ENCODE results near the gene ADAMTSL5.
"Not testable (repeated sequence)": the region's sequence is repeated elsewhere in the genome, so short reads cannot be mapped to it uniquely, and the experiment has no call there.

Gene ADAMTSL5

GRCh38 chr19:1531587-1531986 is 18.8 kb upstream of the ADAMTSL5 start:
- ATAC-seq = no peak
- no peak for TF ChIP-seq ZNF565 (CRISPR knock-in tag; conservative IDR thresholded peaks at IDR 0.05; ENCODE audit: low read depth)
- no peak for TF ChIP-seq ZFP3 (CRISPR knock-in tag; IDR thresholded peaks at IDR 0.05)
- TF ChIP-seq ZNF8 (CRISPR knock-in tag; IDR thresholded peaks at IDR 0.05) = no peak
- no peak for TF ChIP-seq ZNF70 (CRISPR knock-in tag; IDR thresholded peaks at IDR 0.05)
- TF ChIP-seq RARB (CRISPR knock-in tag; IDR thresholded peaks at IDR 0.05) = no peak
- TF ChIP-seq GLIS3 (CRISPR knock-in tag; IDR thresholded peaks at IDR 0.05) = no peak
- TF ChIP-seq, protein P1, sequence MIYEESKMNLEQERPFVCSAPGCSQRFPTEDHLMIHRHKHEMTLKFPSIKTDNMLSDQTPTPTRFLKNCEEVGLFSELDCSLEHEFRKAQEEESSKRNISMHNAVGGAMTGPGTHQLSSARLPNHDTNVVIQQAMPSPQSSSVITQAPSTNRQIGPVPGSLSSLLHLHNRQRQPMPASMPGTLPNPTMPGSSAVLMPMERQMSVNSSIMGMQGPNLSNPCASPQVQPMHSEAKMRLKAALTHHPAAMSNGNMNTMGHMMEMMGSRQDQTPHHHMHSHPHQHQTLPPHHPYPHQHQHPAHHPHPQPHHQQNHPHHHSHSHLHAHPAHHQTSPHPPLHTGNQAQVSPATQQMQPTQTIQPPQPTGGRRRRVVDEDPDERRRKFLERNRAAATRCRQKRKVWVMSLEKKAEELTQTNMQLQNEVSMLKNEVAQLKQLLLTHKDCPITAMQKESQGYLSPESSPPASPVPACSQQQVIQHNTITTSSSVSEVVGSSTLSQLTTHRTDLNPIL (CRISPR knock-in tag; IDR thresholded peaks at IDR 0.05; ENCODE audit: low read depth) = no peak
- TF ChIP-seq ISL1 (CRISPR knock-in tag; IDR thresholded peaks at IDR 0.05) = no peak
- TF ChIP-seq, protein P2, sequence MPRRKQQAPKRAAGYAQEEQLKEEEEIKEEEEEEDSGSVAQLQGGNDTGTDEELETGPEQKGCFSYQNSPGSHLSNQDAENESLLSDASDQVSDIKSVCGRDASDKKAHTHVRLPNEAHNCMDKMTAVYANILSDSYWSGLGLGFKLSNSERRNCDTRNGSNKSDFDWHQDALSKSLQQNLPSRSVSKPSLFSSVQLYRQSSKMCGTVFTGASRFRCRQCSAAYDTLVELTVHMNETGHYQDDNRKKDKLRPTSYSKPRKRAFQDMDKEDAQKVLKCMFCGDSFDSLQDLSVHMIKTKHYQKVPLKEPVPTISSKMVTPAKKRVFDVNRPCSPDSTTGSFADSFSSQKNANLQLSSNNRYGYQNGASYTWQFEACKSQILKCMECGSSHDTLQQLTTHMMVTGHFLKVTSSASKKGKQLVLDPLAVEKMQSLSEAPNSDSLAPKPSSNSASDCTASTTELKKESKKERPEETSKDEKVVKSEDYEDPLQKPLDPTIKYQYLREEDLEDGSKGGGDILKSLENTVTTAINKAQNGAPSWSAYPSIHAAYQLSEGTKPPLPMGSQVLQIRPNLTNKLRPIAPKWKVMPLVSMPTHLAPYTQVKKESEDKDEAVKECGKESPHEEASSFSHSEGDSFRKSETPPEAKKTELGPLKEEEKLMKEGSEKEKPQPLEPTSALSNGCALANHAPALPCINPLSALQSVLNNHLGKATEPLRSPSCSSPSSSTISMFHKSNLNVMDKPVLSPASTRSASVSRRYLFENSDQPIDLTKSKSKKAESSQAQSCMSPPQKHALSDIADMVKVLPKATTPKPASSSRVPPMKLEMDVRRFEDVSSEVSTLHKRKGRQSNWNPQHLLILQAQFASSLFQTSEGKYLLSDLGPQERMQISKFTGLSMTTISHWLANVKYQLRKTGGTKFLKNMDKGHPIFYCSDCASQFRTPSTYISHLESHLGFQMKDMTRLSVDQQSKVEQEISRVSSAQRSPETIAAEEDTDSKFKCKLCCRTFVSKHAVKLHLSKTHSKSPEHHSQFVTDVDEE (CRISPR knock-in tag; IDR thresholded peaks at IDR 0.05) = no peak
- TF ChIP-seq, protein P3, sequence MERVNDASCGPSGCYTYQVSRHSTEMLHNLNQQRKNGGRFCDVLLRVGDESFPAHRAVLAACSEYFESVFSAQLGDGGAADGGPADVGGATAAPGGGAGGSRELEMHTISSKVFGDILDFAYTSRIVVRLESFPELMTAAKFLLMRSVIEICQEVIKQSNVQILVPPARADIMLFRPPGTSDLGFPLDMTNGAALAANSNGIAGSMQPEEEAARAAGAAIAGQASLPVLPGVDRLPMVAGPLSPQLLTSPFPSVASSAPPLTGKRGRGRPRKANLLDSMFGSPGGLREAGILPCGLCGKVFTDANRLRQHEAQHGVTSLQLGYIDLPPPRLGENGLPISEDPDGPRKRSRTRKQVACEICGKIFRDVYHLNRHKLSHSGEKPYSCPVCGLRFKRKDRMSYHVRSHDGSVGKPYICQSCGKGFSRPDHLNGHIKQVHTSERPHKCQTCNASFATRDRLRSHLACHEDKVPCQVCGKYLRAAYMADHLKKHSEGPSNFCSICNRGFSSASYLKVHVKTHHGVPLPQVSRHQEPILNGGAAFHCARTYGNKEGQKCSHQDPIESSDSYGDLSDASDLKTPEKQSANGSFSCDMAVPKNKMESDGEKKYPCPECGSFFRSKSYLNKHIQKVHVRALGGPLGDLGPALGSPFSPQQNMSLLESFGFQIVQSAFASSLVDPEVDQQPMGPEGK (CRISPR knock-in tag; IDR thresholded peaks at IDR 0.05; ENCODE audit: borderline replicate concordance) = no peak
- no peak for TF ChIP-seq TCF4 (CRISPR knock-in tag; IDR thresholded peaks at IDR 0.05; ENCODE audit: borderline replicate concordance)

DNA sequence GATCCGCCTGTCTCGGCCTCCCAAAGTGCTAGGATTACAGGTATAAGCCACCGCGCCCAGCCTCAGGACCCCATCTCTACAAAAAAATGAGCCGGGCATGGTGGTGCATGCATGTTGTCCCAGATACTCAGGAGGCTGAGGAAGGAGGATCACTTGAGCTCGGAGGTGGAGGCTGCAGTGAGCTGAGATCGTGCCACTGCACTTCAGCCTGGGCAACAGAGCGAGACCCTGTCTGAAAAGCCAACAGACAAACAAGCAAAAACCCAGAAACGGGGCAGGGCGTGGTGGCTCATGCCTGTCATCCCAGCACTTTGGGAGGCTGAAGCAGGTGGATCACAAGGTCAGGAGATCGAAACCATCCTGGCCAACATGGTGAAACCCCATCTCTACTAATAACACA is 18.0 kb upstream of the ADAMTSL5 start:
- not testable (repeated sequence) for ATAC-seq

GRCh38 chr19:1529430-1529816 is 16.6 kb upstream of the ADAMTSL5 start:
- TF ChIP-seq TCF4 (CRISPR knock-in tag; IDR thresholded peaks at IDR 0.05; ENCODE audit: borderline replicate concordance) (no peak), ZC3H10 (CRISPR knock-in tag; IDR thresholded peaks at IDR 0.05) (no peak), ZNF565 (CRISPR knock-in tag; conservative IDR thresholded peaks at IDR 0.05; ENCODE audit: low read depth) (no peak), ZNF70 (CRISPR knock-in tag; IDR thresholded peaks at IDR 0.05) (no peak), ZFP3 (CRISPR knock-in tag; IDR thresholded peaks at IDR 0.05) (no peak), RARB (CRISPR knock-in tag; IDR thresholded peaks at IDR 0.05) (no peak), BACH2 (CRISPR knock-in tag; IDR thresholded peaks at IDR 0.05; ENCODE audit: borderline replicate concordance) (no peak), POU6F1 (CRISPR knock-in tag; IDR thresholded peaks at IDR 0.05; ENCODE audit: borderline replicate concordance, low read depth) (no peak), GLIS3 (CRISPR knock-in tag; IDR thresholded peaks at IDR 0.05) (no peak), ISL1 (CRISPR knock-in tag; IDR thresholded peaks at IDR 0.05) (no peak)
- TF ChIP-seq, protein P3 (CRISPR knock-in tag; IDR thresholded peaks at IDR 0.05; ENCODE audit: borderline replicate concordance) = no peak
- TF ChIP-seq, protein P1 (CRISPR knock-in tag; IDR thresholded peaks at IDR 0.05; ENCODE audit: low read depth) = no peak
- TF ChIP-seq, protein P2 (CRISPR knock-in tag; IDR thresholded peaks at IDR 0.05) = no peak
- no peak for ATAC-seq
